ENCODE results near the gene MRPS31.

DNA sequence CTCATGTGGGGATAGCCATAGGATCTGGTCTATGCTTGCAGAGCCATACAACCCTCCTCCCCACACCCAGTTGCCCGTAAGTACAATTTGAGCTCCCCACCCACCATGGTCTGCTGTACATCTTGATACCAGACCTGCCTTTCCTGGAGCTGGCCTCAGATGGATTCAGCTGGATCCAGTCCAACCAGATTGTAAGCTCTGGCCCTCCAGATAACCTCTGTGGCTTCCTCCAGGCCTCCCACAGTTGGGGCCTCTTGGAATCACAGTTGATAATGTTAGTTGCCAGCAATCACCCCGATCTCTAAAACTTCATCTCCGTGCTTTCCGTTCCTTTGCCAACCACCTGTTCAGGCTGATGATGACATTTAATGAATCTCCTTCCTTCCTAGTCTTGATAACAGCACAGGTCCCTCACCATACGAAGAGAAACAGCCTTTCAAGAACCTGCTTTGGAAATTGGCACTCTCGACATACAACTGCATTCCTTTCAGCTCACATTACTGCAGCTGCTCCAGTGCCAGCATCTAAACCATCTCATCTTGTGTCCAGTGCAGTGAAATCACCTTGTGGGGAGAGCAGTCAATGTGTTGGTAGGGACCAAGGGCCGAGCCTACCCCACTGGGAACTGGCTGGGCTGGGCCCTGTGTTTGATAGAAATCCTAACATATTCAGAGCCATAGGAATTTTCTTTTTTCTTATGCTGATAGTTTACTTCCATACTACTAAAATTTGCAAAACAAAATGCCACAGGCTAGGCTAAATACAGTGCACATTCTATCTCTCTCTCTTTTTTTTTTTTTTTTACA, 89.4 kb downstream of the MRPS31 start:
- no peak for TF ChIP-seq POLR2A (IDR thresholded peaks at IDR 0.05)
- no peak for TF ChIP-seq CTCF (IDR thresholded peaks at IDR 0.05)

Measured in heart left ventricle (tissue), 13 donors.